WTC11 (cell line): Measurements from ENCODE around the gene BUD31.

Experiments used
- CTCF ChIP-seq: fragments of 200-600 bp; IDR thresholded peaks from 2 replicates; pipeline ENCODE4 v1.8.0; 2022; ENCODE audit warnings: antibody characterized with exemption
- HMGXB4 ChIP-seq: sonication (generic); formaldehyde crosslinking; IDR thresholded peaks from 2 replicates; pipeline ENCODE4 v1.8.1; 2023; ENCODE audit warnings: mild to moderate bottlenecking, moderate library complexity, missing genetic modification reagents

GRCh38 chr7:99373091-99374066, 35.4 kb upstream of the BUD31 start:
- TF ChIP-seq CTCF: no peak
- no peak for TF ChIP-seq HMGXB4 (CRISPR knock-in tag)
